Motor neuron (in vitro differentiated cells): ENCODE data around the gene UBN1. TPM values are rescaled to one million over a fixed set of nuclear protein-coding genes. Genes with fewer than 3 reads are reported as not detected.

Source experiments
- ATAC-seq, 8 experiments: fragments of 200-7000 bp; cut with Tn5 transposase; replicated peaks in 6 of 8; 2 replicates each; pipeline ENCODE4 v1.8.0; 2021; ENCODE audit warnings: mild to moderate bottlenecking in 8 of 8, moderate library complexity in 8 of 8
- H3K27ac ChIP-seq, 2 donors: fragments of 250-450 bp; sonication (Bioruptor Pico); 2 replicates each; pipeline ENCODE4 v1.9.0; 2021; ENCODE audit warnings: antibody characterized with exemption in 2 of 2, mild to moderate bottlenecking in 2 of 2, moderate library complexity in 1 of 2
- H3K4me1 ChIP-seq, 2 donors: fragments of 250-450 bp; sonication (Bioruptor Pico); replicated peaks in 1 of 2; 2 replicates each; pipeline ENCODE4 v1.6.1; 2021; ENCODE audit warnings: antibody characterized with exemption in 2 of 2, mild to moderate bottlenecking in 2 of 2, moderate library complexity in 1 of 2
- H3K4me3 ChIP-seq, 5 donors: fragments of 250-450 bp; sonication (Bioruptor Pico); 2 replicates each; pipeline ENCODE4 v1.9.0; 2021; ENCODE audit warnings: antibody characterized with exemption in 5 of 5, mild to moderate bottlenecking in 5 of 5, moderate library complexity in 4 of 5
- WGBS, 10 experiments: fragments of 450-650 bp; shearing (Covaris generic); methylation state at CpG; one replicate each; pipeline ENCODE4 v1.0.0; 2022; 5-methylcytosine and 5-hydroxymethylcytosine counted together
- in situ Hi-C, 9 experiments: fragments of 400-800 bp; cut with MboI; loops; one replicate each; pipeline ENCODE4 v1.15.0; 2021; ENCODE audit warnings: low sequenced_read_pairs in 9 of 9, low pct_unique_long_range_greater_than_20kb in 2 of 9; ENCODE audit not compliant: unreplicated experiment in 9 of 9
- total RNA-seq, 8 experiments: library from RNA; unstranded; fragments of 300-600 nt; gene quantifications; 2 replicates each; pipeline versions ENCODE4 v1.2.3 to v1.2.4, GENCODE V29; 2022

The UBN1 gene
- total RNA-seq, 8 experiments from 2014 or later, result 14.0 to 43.7 (median 24.2) TPM

GRCh38 chr16:4852221-4852872 is 5.1 kb downstream of the UBN1 start:
- in situ Hi-C loops, result no loop called here
- Histone ChIP-seq H3K4me3 (no peak overlapping the region), H3K27ac (no peak overlapping the region), H3K4me1 (peaks cover 15 to 24% of the 10 kb centered on the region in 2 donors)
- peak in 3 of 8 experiments; percentile 17 to 40 (median 31) for ATAC-seq
- WGBS, 10 experiments, result 20 to 100% (median 83%) methylated on average over 1 of the region's 1 CpG; no CpG with 5 or more reads in 1 of the 10 experiments

- Histone ChIP-seq H3K4me3 (no peak overlapping the region), H3K4me1 (peaks cover 2 to 4% of the 10 kb centered on the region in 2 donors), H3K27ac (no peak overlapping the region)
- in situ Hi-C loops, result no loop called here
- WGBS, 10 experiments, result 80 to 100% (median 100%) methylated on average over 1 to 5 of the region's 5 CpGs; no CpG with 5 or more reads in 2 of the 10 experiments
- no peak for ATAC-seq
Observed at GRCh38 chr16:4855371-4855770, 8.1 kb downstream of the UBN1 start.

- H3K4me3 ChIP-seq, result no peak overlapping the region
- WGBS, 10 experiments, result 25 to 100% (median 100%) methylated on average over 1 of the region's 2 CpGs; no CpG with 5 or more reads in 4 of the 10 experiments
- in situ Hi-C loops, result no loop called here
- ATAC-seq, result no peak
- no peak overlapping the region for H3K27ac ChIP-seq
- peaks cover 2 to 4% of the 10 kb centered on the region in 2 donors for H3K4me1 ChIP-seq
Observed at GRCh38 chr16:4855804-4856203, 8.5 kb downstream of the UBN1 start.

GRCh38 chr16:4859190-4859899 is 12.1 kb downstream of the UBN1 start:
- H3K27ac ChIP-seq, result no peak overlapping the region
- ATAC-seq, result no peak
- H3K4me1 ChIP-seq, result no peaks in the 10 kb centered on the region
- no peak overlapping the region for H3K4me3 ChIP-seq
- in situ Hi-C loops, result no loop called here
- WGBS, 10 experiments, result 83 to 100% (median 95%) methylated on average over 1 to 14 of the region's 17 CpGs; no CpG with 5 or more reads in 2 of the 10 experiments

- Histone ChIP-seq H3K4me1 (no peaks in the 10 kb centered on the region), H3K27ac (no peak overlapping the region), H3K4me3 (no peak overlapping the region)
- in situ Hi-C loops, result no loop called here
- ATAC-seq, result no peak
- 67 to 100% (median 87%) methylated on average over 1 to 8 of the region's 10 CpGs; no CpG with 5 or more reads in 3 of the 10 experiments for WGBS, 10 experiments
Observed at GRCh38 chr16:4859900-4860255, 12.6 kb downstream of the UBN1 start.

- Histone ChIP-seq H3K4me3 (no peak overlapping the region), H3K27ac (no peak overlapping the region), H3K4me1 (no peaks in the 10 kb centered on the region)
- no peak for ATAC-seq
- in situ Hi-C loops, result no loop called here
- WGBS, 10 experiments, result 89 to 100% (median 96%) methylated on average over 3 to 7 of the region's 14 CpGs; no CpG with 5 or more reads in 1 of the 10 experiments
Observed at GRCh38 chr16:4860727-4861342, 13.6 kb downstream of the UBN1 start.

- Histone ChIP-seq H3K4me3 (no peak overlapping the region), H3K4me1 (no peaks in the 10 kb centered on the region), H3K27ac (no peak overlapping the region)
- no peak for ATAC-seq
- in situ Hi-C loops, result no loop called here
- 69 to 100% (median 88%) methylated on average over 1 to 5 of the region's 5 CpGs for WGBS, 10 experiments
Observed at GRCh38 chr16:4862639-4863038, 15.4 kb downstream of the UBN1 start.

- in situ Hi-C loops, result no loop called here
- H3K4me3 ChIP-seq, result no peak overlapping the region
- WGBS, 10 experiments, result 48 to 100% (median 85%) methylated on average over 1 to 3 of the region's 3 CpGs; no CpG with 5 or more reads in 1 of the 10 experiments
- no peak for ATAC-seq
- H3K27ac ChIP-seq, result no peak overlapping the region
- no peaks in the 10 kb centered on the region for H3K4me1 ChIP-seq
Observed at GRCh38 chr16:4864728-4865127, 17.4 kb downstream of the UBN1 start.

- ATAC-seq, result no peak
- H3K27ac ChIP-seq, result no peak overlapping the region
- H3K4me3 ChIP-seq, result no peak overlapping the region
- 80 to 100% (median 98%) methylated on average over 2 to 9 of the region's 13 CpGs; no CpG with 5 or more reads in 1 of the 10 experiments for WGBS, 10 experiments
- in situ Hi-C loops, result no loop called here
- no peaks in the 10 kb centered on the region for H3K4me1 ChIP-seq
Observed at GRCh38 chr16:4865231-4865860, 18.1 kb downstream of the UBN1 start.

GRCh38 chr16:4866586-4866985 is 19.3 kb downstream of the UBN1 start:
- in situ Hi-C loops, result no loop called here
- no peaks in the 10 kb centered on the region for H3K4me1 ChIP-seq
- 80 to 100% (median 98%) methylated on average over 1 to 10 of the region's 12 CpGs; no CpG with 5 or more reads in 1 of the 10 experiments for WGBS, 10 experiments
- ATAC-seq, result no peak
- no peak overlapping the region for H3K4me3 ChIP-seq
- no peak overlapping the region for H3K27ac ChIP-seq

- Histone ChIP-seq H3K4me3 (no peak overlapping the region), H3K4me1 (no peaks in the 10 kb centered on the region), H3K27ac (no peak overlapping the region)
- no peak for ATAC-seq
- WGBS, 10 experiments, result 73 to 100% (median 89%) methylated on average over 1 to 4 of the region's 5 CpGs; no CpG with 5 or more reads in 3 of the 10 experiments
- in situ Hi-C loops, result no loop called here
Observed at GRCh38 chr16:4868026-4868425, 20.7 kb downstream of the UBN1 start.

GRCh38 chr16:4868535-4868934 is 21.3 kb downstream of the UBN1 start:
- H3K4me1 ChIP-seq, result no peaks in the 10 kb centered on the region
- no peak overlapping the region for H3K4me3 ChIP-seq
- in situ Hi-C loops, result no loop called here
- ATAC-seq, result no peak
- no peak overlapping the region for H3K27ac ChIP-seq
- WGBS, 10 experiments, result 60 to 100% (median 100%) methylated on average over 1 to 6 of the region's 7 CpGs; no CpG with 5 or more reads in 1 of the 10 experiments
